Stomach (tissue), 4 donors: ENCODE data around the gene GRAMD1B.

Experiments
- CTCF ChIP-seq, 7 experiments: fragments of 450-650 bp in 4 of 7; fragments of 200-600 bp in 3 of 7; sonication (generic) in 3 of 7; IDR thresholded peaks; one replicate each; pipeline ENCODE4 v1.5.1; 2016 to 2019; ENCODE audit warnings: antibody characterized with exemption in 7 of 7, control low read depth in 2 of 7, mild to moderate bottlenecking in 1 of 7
- POLR2A ChIP-seq, 4 donors: fragments of 450-650 bp; IDR thresholded peaks; one replicate each; pipeline ENCODE4 v1.6.1; 2016; ENCODE audit warnings: antibody characterized with exemption in 4 of 4, control low read depth in 2 of 4, mild to moderate bottlenecking in 1 of 4, moderate library complexity in 1 of 4
- POLR2AphosphoS5 ChIP-seq, 3 donors: sonication (generic); formaldehyde crosslinking; IDR thresholded peaks; one replicate each; pipeline ENCODE4 v1.6.1; 2016; ENCODE audit warnings: antibody characterized with exemption in 3 of 3

- TF ChIP-seq POLR2A (IDR thresholded peaks at IDR 0.05) (no peak), CTCF (IDR thresholded peaks at IDR 0.05) (no peak), POLR2AphosphoS5 (IDR thresholded peaks at IDR 0.05) (no peak)
Observed at GRCh38 chr11:123381149-123381548, 48.9 kb upstream of the GRAMD1B start.
